GM06990 (cell line): ENCODE results near the gene MAP3K5.

Experiments used
- DNase-seq: peaks from one replicate; pipeline ENCODE4 v3.0.0-alpha.2; 2011; ENCODE audit not compliant: insufficient read length; ENCODE audit errors: extremely low read depth
- H3K27me3 ChIP-seq: replicated peaks from 2 replicates; pipeline ENCODE4 v1.6.0; 2011; ENCODE audit warnings: low read length; ENCODE audit not compliant: control insufficient read depth, insufficient read depth
- H3K36me3 ChIP-seq: 2 replicates; pipeline ENCODE4 v1.5.1; 2011; ENCODE audit warnings: low read length; ENCODE audit not compliant: control insufficient read depth, insufficient read depth
- H3K4me3 ChIP-seq: replicated peaks from 2 replicates; pipeline ENCODE4 v1.5.1; 2011; ENCODE audit warnings: low read depth, mild to moderate bottlenecking, control low read depth, low read length
- CTCF ChIP-seq: IDR thresholded peaks from 2 replicates; pipeline ENCODE4 v1.5.1; 2011; ENCODE audit warnings: low read length, control low read depth, mild to moderate bottlenecking, inconsistent platforms; ENCODE audit not compliant: insufficient read depth, poor library complexity, severe bottlenecking

Gene MAP3K5

GRCh38 chr6:136511397-136511796 is 280.9 kb downstream of the MAP3K5 start:
- Histone ChIP-seq H3K27me3 (no peaks in the 10 kb centered on the region; the same call in 1 of the 2 replicates), H3K4me3 (no peak overlapping the region), H3K36me3 (no peaks in the 10 kb centered on the region)
- TF ChIP-seq CTCF = no peak
- DNase-seq = no peak

- Histone ChIP-seq H3K4me3 (no peak overlapping the region), H3K27me3 (no peaks in the 10 kb centered on the region; the same call in 1 of the 2 replicates), H3K36me3 (no peaks in the 10 kb centered on the region)
- no peak for TF ChIP-seq CTCF
- DNase-seq = no peak
Observed at GRCh38 chr6:136510782-136511181, 281.5 kb downstream of the MAP3K5 start.

- Histone ChIP-seq H3K4me3 (no peak overlapping the region), H3K27me3 (no peaks in the 10 kb centered on the region; the same call in 1 of the 2 replicates), H3K36me3 (no peaks in the 10 kb centered on the region)
- DNase-seq = no peak
- TF ChIP-seq CTCF = no peak
Observed at GRCh38 chr6:136510299-136510698, 282.0 kb downstream of the MAP3K5 start.

GRCh38 chr6:136508725-136509392 is 283.4 kb downstream of the MAP3K5 start:
- no peak for DNase-seq
- no peak overlapping the region for H3K4me3 ChIP-seq
- no peaks in the 10 kb centered on the region for H3K27me3 ChIP-seq
- TF ChIP-seq CTCF = no peak
- H3K36me3 ChIP-seq = no peaks in the 10 kb centered on the region
